ENCODE measurements around the gene C22orf15. TPM values are rescaled to one million over a fixed set of nuclear protein-coding genes. Genes with fewer than 3 reads are reported as not detected.

C22orf15 gene
- total and polyA plus RNA-seq, 2 of the 8 experiments (the other 6 are each of a cell fraction or from before 2014, with no cell fraction given): 4.2 to 4.9 TPM

DNA sequence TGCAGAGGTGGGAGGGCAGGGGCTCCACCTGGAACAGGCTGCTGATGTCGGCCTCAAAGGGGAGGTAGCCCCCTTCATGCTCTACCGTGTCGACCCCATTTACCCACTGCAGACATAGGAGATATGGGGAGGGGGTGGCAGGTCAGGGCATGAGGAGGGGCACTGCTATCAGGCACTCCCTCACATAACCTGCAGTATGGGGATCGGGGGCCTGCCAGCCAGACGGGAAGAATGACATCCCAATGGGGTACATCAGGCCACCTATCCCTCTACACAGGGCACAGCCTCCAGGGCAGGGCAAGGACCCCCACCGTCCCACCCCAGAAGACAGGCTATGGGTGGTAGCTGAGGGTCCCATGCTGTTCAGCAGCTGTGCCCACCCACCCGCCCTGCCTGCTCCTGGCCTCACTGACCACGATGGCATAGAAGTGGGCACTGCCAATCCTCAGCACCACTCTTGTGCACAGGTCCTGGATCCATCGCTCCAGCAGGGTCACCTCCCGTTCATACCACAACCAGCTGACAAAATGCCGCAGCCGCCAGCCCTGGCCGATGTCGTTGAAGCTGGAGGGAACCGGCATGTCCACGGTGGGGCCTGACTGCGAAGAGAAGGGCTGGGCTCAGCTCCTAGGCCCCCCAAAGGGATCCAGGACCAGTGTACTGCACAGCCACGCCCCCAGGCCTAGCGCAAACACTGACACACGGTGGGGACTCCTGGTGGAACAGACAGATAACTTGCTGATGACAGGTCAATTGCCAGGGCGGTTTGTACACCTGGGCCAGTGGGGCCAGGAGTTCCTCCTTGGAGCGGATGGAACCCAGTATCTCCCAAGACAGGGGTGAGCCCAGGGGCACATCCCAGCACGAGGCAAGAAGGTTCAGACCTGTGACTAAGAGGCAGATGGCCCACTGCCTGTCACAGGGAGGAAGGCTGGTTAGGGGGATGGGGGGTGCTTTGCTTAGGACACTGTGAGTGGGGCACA lies 47.9 kb upstream of the C22orf15 start:
- Histone ChIP-seq H2AFZ (ENCODE audit: low read length) (no peak overlapping the region), H3K36me3 (ENCODE audit: control insufficient read depth in 2 of 4, insufficient read depth in 4 of 4, low read length in 3 of 4) (peaks cover 7 to 31% (median 15%) of the 10 kb centered on the region in 4 experiments), H4K91ac (replicated peaks; ENCODE audit: insufficient read length, low read length) (no peak overlapping the region), H3K27me3 (replicated peaks in 1 of 4; ENCODE audit: control insufficient read depth in 3 of 4, extremely low read depth in 1 of 4, insufficient read depth in 3 of 4, low read length in 3 of 4) (no peaks in the 10 kb centered on the region; a peak in 1 of 7 replicates), H4K8ac (ENCODE audit: extremely low read depth, insufficient read depth, low read length) (peak overlapping the region; percentile 11; the same call in 1 of the 2 replicates), H3K27ac (ENCODE audit: low read depth, low read length) (no peak overlapping the region), H3K9ac (replicated peaks in 1 of 4; ENCODE audit: extremely low read depth in 1 of 4, low read depth in 3 of 4, low read length in 3 of 4) (no peak overlapping the region), H3K4ac (replicated peaks; ENCODE audit: insufficient read length, low read depth, low read length) (no peak overlapping the region), H3K4me1 (replicated peaks in 1 of 4; ENCODE audit: control insufficient read depth in 3 of 4, insufficient read depth in 4 of 4, low read length in 3 of 4) (peaks cover 0 to 5% (median 2%) of the 10 kb centered on the region in 4 experiments; a peak in 5 of 7 replicates), H2BK5ac (ENCODE audit: low read depth, low read length) (no peak overlapping the region), H3K4me3 (ENCODE audit: extremely low read depth in 1 of 4, insufficient read depth in 2 of 4, low read depth in 3 of 4, low read length in 4 of 4) (no peak overlapping the region), H3K18ac (ENCODE audit: extremely low read depth, low read length) (no peak overlapping the region), H3K23me2 (ENCODE audit: low read depth, low read length) (no peaks in the 10 kb centered on the region), H2AK5ac (ENCODE audit: low read depth, low read length) (no peak overlapping the region), H3K79me2 (ENCODE audit: control insufficient read depth in 1 of 2, insufficient read depth in 2 of 2, low read length in 2 of 2) (peaks cover 0 to 6% of the 10 kb centered on the region in 2 experiments; a peak in 1 of 4 replicates), H3K4me2 (ENCODE audit: insufficient read depth in 1 of 2, low read depth in 2 of 2, low read length in 2 of 2) (no peak overlapping the region; a peak in 1 of 4 replicates), H4K20me1 (replicated peaks in 1 of 2; ENCODE audit: control insufficient read depth in 1 of 2, insufficient read depth in 2 of 2, low read length in 2 of 2) (peaks cover 0 to 9% of the 10 kb centered on the region in 2 experiments), H3K9me3 (ENCODE audit: insufficient read depth in 2 of 2, low read depth in 1 of 2, low read length in 1 of 2) (no peaks in the 10 kb centered on the region), H4K5ac (ENCODE audit: insufficient read length, low read depth, low read length) (no peak overlapping the region), H2BK15ac (ENCODE audit: low read length) (no peak overlapping the region), H3K79me1 (ENCODE audit: low read depth, low read length) (peaks cover 12% of the 10 kb centered on the region), H2BK120ac (replicated peaks; ENCODE audit: low read depth, low read length) (no peak overlapping the region), H2BK20ac (ENCODE audit: low read length) (no peak overlapping the region), H3K14ac (ENCODE audit: insufficient read length) (no peak overlapping the region), H3K23ac (ENCODE audit: insufficient read length) (no peak overlapping the region), H2BK12ac (ENCODE audit: low read depth, low read length) (no peak overlapping the region), H3K56ac (replicated peaks; ENCODE audit: insufficient read length, low read depth, low read length) (no peak overlapping the region)
- ChIA-PET POLR2A (ENCODE audit: partially characterized antibody) (no interaction called here), CTCF (ENCODE audit: partially characterized antibody) (no interaction called here)
- WGBS, 2 experiments (ENCODE audit: extremely low coverage in 1 of 2, insufficient coverage in 1 of 2, insufficient read length in 1 of 2, insufficient replicate concordance in 2 of 2, low coverage in 1 of 2, low lambda C conversion rate in 2 of 2, missing lambda C conversion rate in 1 of 2): 96% methylated on average over 18 of the region's 23 CpGs; no CpG with 5 or more reads in 1 of the 2 experiments
- no peak for FAIRE-seq
- DNase-seq (ENCODE audit: low read depth in 1 of 2, low spot score in 2 of 2): no peak
- TF ChIP-seq CREB1 (IDR thresholded peaks at IDR 0.05) (no peak), SRF (IDR thresholded peaks at IDR 0.05; ENCODE audit: low read depth, low read length) (no peak), POU5F1 (IDR thresholded peaks at IDR 0.05; ENCODE audit: low read depth, low read length) (no peak), CHD1 (IDR thresholded peaks at IDR 0.05; ENCODE audit: low read depth, low read length) (no peak), SUZ12 (IDR thresholded peaks at IDR 0.05; ENCODE audit: low read length) (no peak), EZH2 (IDR thresholded peaks at IDR 0.05; ENCODE audit: low read depth, low read length, severe bottlenecking) (no peak), TEAD4 (IDR thresholded peaks at IDR 0.05; ENCODE audit: low read depth, low read length) (no peak), HDAC6 (IDR thresholded peaks at IDR 0.05; ENCODE audit: low read depth, low read length) (no peak), FOSL1 (IDR thresholded peaks at IDR 0.05; ENCODE audit: insufficient read depth, low read depth, low read length) (no peak), KDM4A (IDR thresholded peaks at IDR 0.05; ENCODE audit: low read depth, low read length, severe bottlenecking) (no peak), CTBP2 (IDR thresholded peaks at IDR 0.05; ENCODE audit: borderline replicate concordance, insufficient read depth, insufficient read length, low read length) (no peak), EP300 (IDR thresholded peaks at IDR 0.05; ENCODE audit: borderline replicate concordance in 1 of 2, low read depth in 2 of 2, low read length in 2 of 2) (no peak)

Measured in H1 (cell line).